Measurements from ENCODE around the gene LUC7L3.

- TF ChIP-seq CTCF (tag by site-specific recombination; IDR thresholded peaks at IDR 0.05) (peak; percentile 98), ZNF792 (tag by site-specific recombination; IDR thresholded peaks at IDR 0.05) (no peak), YY1 (tag by site-specific recombination; IDR thresholded peaks at IDR 0.05) (no peak), GFI1B (tag by site-specific recombination; IDR thresholded peaks at IDR 0.05) (no peak), ZNF274 (IDR thresholded peaks at IDR 0.05; ENCODE audit: low read length) (no peak), ZNF274 (tag by site-specific recombination; IDR thresholded peaks at IDR 0.05; ENCODE audit: borderline replicate concordance) (no peak), ZNF324 (tag by site-specific recombination; IDR thresholded peaks at IDR 0.05) (no peak), ZNF561 (tag by site-specific recombination; IDR thresholded peaks at IDR 0.05; ENCODE audit: borderline replicate concordance) (no peak)
- TF ChIP-seq, protein P1, sequence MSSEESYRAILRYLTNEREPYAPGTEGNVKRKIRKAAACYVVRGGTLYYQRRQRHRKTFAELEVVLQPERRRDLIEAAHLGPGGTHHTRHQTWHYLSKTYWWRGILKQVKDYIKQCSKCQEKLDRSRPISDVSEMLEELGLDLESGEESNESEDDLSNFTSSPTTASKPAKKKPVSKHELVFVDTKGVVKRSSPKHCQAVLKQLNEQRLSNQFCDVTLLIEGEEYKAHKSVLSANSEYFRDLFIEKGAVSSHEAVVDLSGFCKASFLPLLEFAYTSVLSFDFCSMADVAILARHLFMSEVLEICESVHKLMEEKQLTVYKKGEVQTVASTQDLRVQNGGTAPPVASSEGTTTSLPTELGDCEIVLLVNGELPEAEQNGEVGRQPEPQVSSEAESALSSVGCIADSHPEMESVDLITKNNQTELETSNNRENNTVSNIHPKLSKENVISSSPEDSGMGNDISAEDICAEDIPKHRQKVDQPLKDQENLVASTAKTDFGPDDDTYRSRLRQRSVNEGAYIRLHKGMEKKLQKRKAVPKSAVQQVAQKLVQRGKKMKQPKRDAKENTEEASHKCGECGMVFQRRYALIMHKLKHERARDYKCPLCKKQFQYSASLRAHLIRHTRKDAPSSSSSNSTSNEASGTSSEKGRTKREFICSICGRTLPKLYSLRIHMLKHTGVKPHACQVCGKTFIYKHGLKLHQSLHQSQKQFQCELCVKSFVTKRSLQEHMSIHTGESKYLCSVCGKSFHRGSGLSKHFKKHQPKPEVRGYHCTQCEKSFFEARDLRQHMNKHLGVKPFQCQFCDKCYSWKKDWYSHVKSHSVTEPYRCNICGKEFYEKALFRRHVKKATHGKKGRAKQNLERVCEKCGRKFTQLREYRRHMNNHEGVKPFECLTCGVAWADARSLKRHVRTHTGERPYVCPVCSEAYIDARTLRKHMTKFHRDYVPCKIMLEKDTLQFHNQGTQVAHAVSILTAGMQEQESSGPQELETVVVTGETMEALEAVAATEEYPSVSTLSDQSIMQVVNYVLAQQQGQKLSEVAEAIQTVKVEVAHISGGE (tag by site-specific recombination; conservative IDR thresholded peaks at IDR 0.05; ENCODE audit: low read depth), result no peak
- TF ChIP-seq, protein P2, sequence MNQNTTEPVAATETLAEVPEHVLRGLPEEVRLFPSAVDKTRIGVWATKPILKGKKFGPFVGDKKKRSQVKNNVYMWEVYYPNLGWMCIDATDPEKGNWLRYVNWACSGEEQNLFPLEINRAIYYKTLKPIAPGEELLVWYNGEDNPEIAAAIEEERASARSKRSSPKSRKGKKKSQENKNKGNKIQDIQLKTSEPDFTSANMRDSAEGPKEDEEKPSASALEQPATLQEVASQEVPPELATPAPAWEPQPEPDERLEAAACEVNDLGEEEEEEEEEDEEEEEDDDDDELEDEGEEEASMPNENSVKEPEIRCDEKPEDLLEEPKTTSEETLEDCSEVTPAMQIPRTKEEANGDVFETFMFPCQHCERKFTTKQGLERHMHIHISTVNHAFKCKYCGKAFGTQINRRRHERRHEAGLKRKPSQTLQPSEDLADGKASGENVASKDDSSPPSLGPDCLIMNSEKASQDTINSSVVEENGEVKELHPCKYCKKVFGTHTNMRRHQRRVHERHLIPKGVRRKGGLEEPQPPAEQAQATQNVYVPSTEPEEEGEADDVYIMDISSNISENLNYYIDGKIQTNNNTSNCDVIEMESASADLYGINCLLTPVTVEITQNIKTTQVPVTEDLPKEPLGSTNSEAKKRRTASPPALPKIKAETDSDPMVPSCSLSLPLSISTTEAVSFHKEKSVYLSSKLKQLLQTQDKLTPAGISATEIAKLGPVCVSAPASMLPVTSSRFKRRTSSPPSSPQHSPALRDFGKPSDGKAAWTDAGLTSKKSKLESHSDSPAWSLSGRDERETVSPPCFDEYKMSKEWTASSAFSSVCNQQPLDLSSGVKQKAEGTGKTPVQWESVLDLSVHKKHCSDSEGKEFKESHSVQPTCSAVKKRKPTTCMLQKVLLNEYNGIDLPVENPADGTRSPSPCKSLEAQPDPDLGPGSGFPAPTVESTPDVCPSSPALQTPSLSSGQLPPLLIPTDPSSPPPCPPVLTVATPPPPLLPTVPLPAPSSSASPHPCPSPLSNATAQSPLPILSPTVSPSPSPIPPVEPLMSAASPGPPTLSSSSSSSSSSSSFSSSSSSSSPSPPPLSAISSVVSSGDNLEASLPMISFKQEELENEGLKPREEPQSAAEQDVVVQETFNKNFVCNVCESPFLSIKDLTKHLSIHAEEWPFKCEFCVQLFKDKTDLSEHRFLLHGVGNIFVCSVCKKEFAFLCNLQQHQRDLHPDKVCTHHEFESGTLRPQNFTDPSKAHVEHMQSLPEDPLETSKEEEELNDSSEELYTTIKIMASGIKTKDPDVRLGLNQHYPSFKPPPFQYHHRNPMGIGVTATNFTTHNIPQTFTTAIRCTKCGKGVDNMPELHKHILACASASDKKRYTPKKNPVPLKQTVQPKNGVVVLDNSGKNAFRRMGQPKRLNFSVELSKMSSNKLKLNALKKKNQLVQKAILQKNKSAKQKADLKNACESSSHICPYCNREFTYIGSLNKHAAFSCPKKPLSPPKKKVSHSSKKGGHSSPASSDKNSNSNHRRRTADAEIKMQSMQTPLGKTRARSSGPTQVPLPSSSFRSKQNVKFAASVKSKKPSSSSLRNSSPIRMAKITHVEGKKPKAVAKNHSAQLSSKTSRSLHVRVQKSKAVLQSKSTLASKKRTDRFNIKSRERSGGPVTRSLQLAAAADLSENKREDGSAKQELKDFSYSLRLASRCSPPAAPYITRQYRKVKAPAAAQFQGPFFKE (tag by site-specific recombination; IDR thresholded peaks at IDR 0.05; ENCODE audit: borderline replicate concordance), result no peak
- TF ChIP-seq, protein P3, sequence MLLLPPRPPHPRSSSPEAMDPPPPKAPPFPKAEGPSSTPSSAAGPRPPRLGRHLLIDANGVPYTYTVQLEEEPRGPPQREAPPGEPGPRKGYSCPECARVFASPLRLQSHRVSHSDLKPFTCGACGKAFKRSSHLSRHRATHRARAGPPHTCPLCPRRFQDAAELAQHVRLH (tag by site-specific recombination; IDR thresholded peaks at IDR 0.05), result no peak
Measured at GRCh38 chr17:50783193-50783660, 63.8 kb downstream of the LUC7L3 start.
